SK-N-SH (cell line): ENCODE results near the gene RHPN2. TPM values are rescaled to one million over a fixed set of nuclear protein-coding genes. Genes with fewer than 3 reads are reported as not detected.

ENCODE experiments used
- CTCF ChIA-PET: fragments of 300-600, 350-600 bp; formaldehyde crosslinking; extraction: SDS; loops from one replicate; lab custom pipeline; 2021; lab: Yijun Ruan, JAX
- POLR2A ChIA-PET: fragments of 350-600 bp; sonication (Branson Sonifier 250); formaldehyde crosslinking; extraction: SDS; loops from one replicate; lab custom pipeline; 2020; ENCODE audit warnings: antibody characterized with exemption, inconsistent platforms; lab: Yijun Ruan, JAX
- DNase-seq: peaks from one replicate; pipeline ENCODE4 v3.0.0; 2012
- H2AFZ ChIP-seq: fragments of 200-600 bp; sonication (generic); 2 replicates; pipeline ENCODE4 v1.8.1; 2016; ENCODE audit warnings: antibody characterized with exemption, mild to moderate bottlenecking, low read depth
- H3F3A ChIP-seq: fragments of 200-600 bp; sonication (generic); replicated peaks from 2 replicates; pipeline ENCODE3; 2016; ENCODE audit warnings: antibody characterized with exemption, mild to moderate bottlenecking; ENCODE audit not compliant: insufficient read depth
- H3K27ac ChIP-seq, 2 experiments: fragments of 200-500 bp in 1 of 2; fragments of 200-600 bp in 1 of 2; sonication (Bioruptor generic) in 1 of 2; sonication (generic), shearing (Covaris generic) in 1 of 2; 2 replicates each; pipeline versions ENCODE4 v1.5.1 to v1.6.1; 2014 to 2016; ENCODE audit warnings: low read depth in 2 of 2, inconsistent platforms in 1 of 2, low read length in 1 of 2, mild to moderate bottlenecking in 1 of 2, mixed read lengths in 1 of 2
- H3K27me3 ChIP-seq: fragments of 200-600 bp; sonication (generic), shearing (Covaris generic); 2 replicates; pipeline ENCODE4 v1.6.1; 2016; ENCODE audit warnings: mixed run types; ENCODE audit not compliant: insufficient read depth
- H3K36me3 ChIP-seq, 2 experiments: fragments of 200-500 bp in 1 of 2; fragments of 200-600 bp in 1 of 2; sonication (Bioruptor generic) in 1 of 2; sonication (generic) in 1 of 2; replicated peaks in 1 of 2; 2 replicates each; pipeline versions ENCODE3 to v1.5.1; 2014 to 2016; ENCODE audit warnings: low read length in 1 of 2, mild to moderate bottlenecking in 1 of 2; ENCODE audit not compliant: insufficient read depth in 2 of 2, control insufficient read depth in 1 of 2
- H3K4me1 ChIP-seq, 2 experiments: fragments of 200-500 bp in 1 of 2; fragments of 200-600 bp in 1 of 2; sonication (Bioruptor generic) in 1 of 2; sonication (generic), shearing (Covaris generic) in 1 of 2; 2 replicates each; pipeline versions ENCODE4 v1.5.1 to v1.6.1; 2014 to 2016; ENCODE audit warnings: low read depth in 1 of 2, low read length in 1 of 2, mixed run types in 1 of 2; ENCODE audit not compliant: insufficient read depth in 2 of 2, control insufficient read depth in 1 of 2
- H3K4me2 ChIP-seq: fragments of 200-600 bp; sonication (generic), shearing (Covaris generic); 2 replicates; pipeline ENCODE4 v1.6.1; 2017; ENCODE audit warnings: mixed run types
- H3K4me3 ChIP-seq, 2 experiments: fragments of 200-500 bp in 1 of 2; fragments of 200-600 bp in 1 of 2; sonication (Bioruptor generic) in 1 of 2; sonication (generic), shearing (Covaris generic) in 1 of 2; 2 replicates each; pipeline versions ENCODE4 v1.5.1 to v1.8.1; 2014 to 2016; ENCODE audit warnings: low read depth in 2 of 2, inconsistent platforms in 1 of 2, low read length in 1 of 2, mild to moderate bottlenecking in 1 of 2, mixed read lengths in 1 of 2, moderate library complexity in 1 of 2
- H3K79me2 ChIP-seq: fragments of 200-600 bp; sonication (generic); 2 replicates; pipeline ENCODE4 v1.8.1; 2017; ENCODE audit warnings: mild to moderate bottlenecking; ENCODE audit not compliant: insufficient read depth
- H3K9ac ChIP-seq: fragments of 200-600 bp; sonication (generic); 2 replicates; pipeline ENCODE4 v1.6.1; 2017; ENCODE audit warnings: mixed run types
- H3K9me2 ChIP-seq: fragments of 200-600 bp; sonication (generic); 2 replicates; pipeline ENCODE4 v1.6.1; 2017; ENCODE audit warnings: mixed run types
- H3K9me3 ChIP-seq: fragments of 200-600 bp; sonication (generic); 2 replicates; pipeline ENCODE4 v1.6.1; 2017; ENCODE audit warnings: mixed run types, mild to moderate bottlenecking, moderate library complexity
- H4K20me1 ChIP-seq: fragments of 200-600 bp; sonication (generic); 2 replicates; pipeline ENCODE4 v1.6.1; 2017; ENCODE audit warnings: mild to moderate bottlenecking, mixed run types; ENCODE audit not compliant: insufficient read depth
- CHD2 ChIP-seq: fragments of 150-350 bp; IDR thresholded peaks from 2 replicates; pipeline ENCODE4 v1.6.1; 2018; ENCODE audit warnings: low read length; ENCODE audit not compliant: partially characterized antibody
- EP300 ChIP-seq, 2 experiments: IDR thresholded peaks; 2 replicates each; pipeline versions ENCODE4 v1.4.0 to v1.6.1; 2012; ENCODE audit warnings: borderline replicate concordance in 1 of 2, low read depth in 1 of 2, low read length in 1 of 2
- FOSL2 ChIP-seq: IDR thresholded peaks from 2 replicates; pipeline ENCODE4 v1.4.0; 2012; ENCODE audit warnings: low read depth, mild to moderate bottlenecking, moderate library complexity, borderline replicate concordance
- GATA2 ChIP-seq: sonication (generic); formaldehyde crosslinking; IDR thresholded peaks from 2 replicates; pipeline ENCODE4 v1.5.0; 2020; ENCODE audit warnings: mild to moderate bottlenecking, missing genetic modification reagents
- MEF2A ChIP-seq: IDR thresholded peaks from 2 replicates; pipeline ENCODE4 v1.4.0; 2012; ENCODE audit warnings: low read depth, borderline replicate concordance
- NFIC ChIP-seq: IDR thresholded peaks from 2 replicates; pipeline ENCODE4 v1.4.0; 2012; ENCODE audit warnings: borderline replicate concordance
- POLR2AphosphoS5 ChIP-seq: IDR thresholded peaks from 2 replicates; pipeline ENCODE4 v1.6.1; 2012; ENCODE audit warnings: low read depth, low read length
- SIN3A ChIP-seq: IDR thresholded peaks from 2 replicates; pipeline ENCODE4 v1.6.1; 2012; ENCODE audit warnings: low read depth, mild to moderate bottlenecking, low read length, moderate library complexity, borderline replicate concordance
- TCF12 ChIP-seq: IDR thresholded peaks from 2 replicates; pipeline ENCODE4 v1.4.0; 2012
- TEAD4 ChIP-seq: IDR thresholded peaks from 2 replicates; pipeline ENCODE4 v1.4.0; 2012; ENCODE audit warnings: mild to moderate bottlenecking, borderline replicate concordance; ENCODE audit not compliant: insufficient read depth
- WGBS: methylation state at CpG from one replicate; pipeline ENCODE4 v1.1.6; 2017; ENCODE audit warnings: low lambda C conversion rate; 5-methylcytosine and 5-hydroxymethylcytosine counted together
- polyA plus RNA-seq, 3 experiments: library from polyadenylated mRNA; depleted of rRNA; stranded (reverse); fragments of >200 nt; gene quantifications; 2 replicates each; pipeline ENCODE4 v1.2.3, GENCODE V29; 2012
- TF ChIP-seq, protein P1 (sequence below): IDR thresholded peaks from 2 replicates; pipeline ENCODE4 v1.4.0; 2012; ENCODE audit warnings: low read depth
- TF ChIP-seq, protein P2 (sequence below): IDR thresholded peaks from 2 replicates; pipeline ENCODE4 v1.4.0; 2012; ENCODE audit warnings: low read depth, borderline replicate concordance
- TF ChIP-seq, protein P3 (sequence below): fragments of 150-350 bp; IDR thresholded peaks from 2 replicates; pipeline ENCODE4 v1.6.1; 2017; ENCODE audit warnings: antibody characterized with exemption, low read length, low read depth, borderline replicate concordance
- TF ChIP-seq, protein P4 (sequence below): IDR thresholded peaks from 2 replicates; pipeline ENCODE4; 2012

The RHPN2 gene
- polyA plus RNA-seq, 1 of the 3 experiments (the other 2 are of a cell fraction) = 7.0 TPM

DNA sequence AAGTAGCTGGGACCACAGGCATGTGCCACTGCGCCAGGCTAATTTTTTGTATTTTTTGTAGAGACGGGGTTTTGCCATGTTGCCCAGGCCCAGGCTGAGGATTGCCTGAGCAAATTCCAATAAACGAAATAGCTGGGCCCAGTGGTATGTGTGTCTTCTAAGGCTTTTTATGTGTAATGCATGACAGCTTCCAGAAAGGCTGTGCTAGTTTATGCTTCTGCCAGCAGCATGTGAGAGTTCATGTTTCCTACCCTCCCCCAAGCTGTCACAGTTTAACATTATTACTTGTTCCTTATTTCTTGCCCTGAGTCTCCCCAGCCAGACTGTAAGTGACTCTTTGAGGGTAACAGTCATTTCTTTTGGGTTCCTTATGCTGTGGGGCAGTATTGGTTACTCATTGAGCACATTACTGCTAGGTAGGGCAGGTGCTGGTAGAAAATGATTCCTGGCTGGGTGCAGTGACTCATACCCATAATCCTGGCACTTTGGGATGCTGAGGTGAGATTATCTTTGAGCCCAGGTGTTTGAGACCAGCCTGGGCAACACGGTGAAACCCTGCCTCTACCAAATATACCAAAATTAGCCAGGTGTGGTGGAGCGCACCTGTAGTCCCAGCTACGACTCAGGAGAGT is 29.9 kb upstream of the RHPN2 start:
- Histone ChIP-seq H3K4me1 (peaks cover 0 to 4% of the 10 kb centered on the region in 2 experiments; a peak in 1 of 4 replicates), H3K9ac (no peak overlapping the region), H3K4me3 (no peak overlapping the region), H3F3A (no peaks in the 10 kb centered on the region), H3K27me3 (no peaks in the 10 kb centered on the region), H2AFZ (no peak overlapping the region), H3K27ac (no peak overlapping the region), H3K79me2 (no peaks in the 10 kb centered on the region), H3K9me2 (no peaks in the 10 kb centered on the region), H3K36me3 (peaks cover 8 to 42% of the 10 kb centered on the region in 2 experiments), H3K4me2 (no peak overlapping the region), H3K9me3 (no peaks in the 10 kb centered on the region), H4K20me1 (no peaks in the 10 kb centered on the region)
- ChIA-PET CTCF (no interaction called here), POLR2A (no interaction called here)
- 92% methylated on average over 6 of the region's 6 CpGs for WGBS
- DNase-seq = no peak
- TF ChIP-seq, protein P1, sequence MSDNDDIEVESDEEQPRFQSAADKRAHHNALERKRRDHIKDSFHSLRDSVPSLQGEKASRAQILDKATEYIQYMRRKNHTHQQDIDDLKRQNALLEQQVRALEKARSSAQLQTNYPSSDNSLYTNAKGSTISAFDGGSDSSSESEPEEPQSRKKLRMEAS = no peak
- TF ChIP-seq MEF2A = no peak
- TF ChIP-seq GATA2 (CRISPR knock-in tag) = no peak
- TF ChIP-seq SIN3A = no peak
- no peak for TF ChIP-seq TCF12
- TF ChIP-seq FOSL2 = no peak
- TF ChIP-seq, protein P2, sequence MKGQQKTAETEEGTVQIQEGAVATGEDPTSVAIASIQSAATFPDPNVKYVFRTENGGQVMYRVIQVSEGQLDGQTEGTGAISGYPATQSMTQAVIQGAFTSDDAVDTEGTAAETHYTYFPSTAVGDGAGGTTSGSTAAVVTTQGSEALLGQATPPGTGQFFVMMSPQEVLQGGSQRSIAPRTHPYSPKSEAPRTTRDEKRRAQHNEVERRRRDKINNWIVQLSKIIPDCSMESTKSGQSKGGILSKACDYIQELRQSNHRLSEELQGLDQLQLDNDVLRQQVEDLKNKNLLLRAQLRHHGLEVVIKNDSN = no peak
- no peak for TF ChIP-seq POLR2AphosphoS5
- TF ChIP-seq, protein P3, sequence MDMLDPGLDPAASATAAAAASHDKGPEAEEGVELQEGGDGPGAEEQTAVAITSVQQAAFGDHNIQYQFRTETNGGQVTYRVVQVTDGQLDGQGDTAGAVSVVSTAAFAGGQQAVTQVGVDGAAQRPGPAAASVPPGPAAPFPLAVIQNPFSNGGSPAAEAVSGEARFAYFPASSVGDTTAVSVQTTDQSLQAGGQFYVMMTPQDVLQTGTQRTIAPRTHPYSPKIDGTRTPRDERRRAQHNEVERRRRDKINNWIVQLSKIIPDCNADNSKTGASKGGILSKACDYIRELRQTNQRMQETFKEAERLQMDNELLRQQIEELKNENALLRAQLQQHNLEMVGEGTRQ = no peak
- TF ChIP-seq, all 33 proteins: peak for 0

DNA sequence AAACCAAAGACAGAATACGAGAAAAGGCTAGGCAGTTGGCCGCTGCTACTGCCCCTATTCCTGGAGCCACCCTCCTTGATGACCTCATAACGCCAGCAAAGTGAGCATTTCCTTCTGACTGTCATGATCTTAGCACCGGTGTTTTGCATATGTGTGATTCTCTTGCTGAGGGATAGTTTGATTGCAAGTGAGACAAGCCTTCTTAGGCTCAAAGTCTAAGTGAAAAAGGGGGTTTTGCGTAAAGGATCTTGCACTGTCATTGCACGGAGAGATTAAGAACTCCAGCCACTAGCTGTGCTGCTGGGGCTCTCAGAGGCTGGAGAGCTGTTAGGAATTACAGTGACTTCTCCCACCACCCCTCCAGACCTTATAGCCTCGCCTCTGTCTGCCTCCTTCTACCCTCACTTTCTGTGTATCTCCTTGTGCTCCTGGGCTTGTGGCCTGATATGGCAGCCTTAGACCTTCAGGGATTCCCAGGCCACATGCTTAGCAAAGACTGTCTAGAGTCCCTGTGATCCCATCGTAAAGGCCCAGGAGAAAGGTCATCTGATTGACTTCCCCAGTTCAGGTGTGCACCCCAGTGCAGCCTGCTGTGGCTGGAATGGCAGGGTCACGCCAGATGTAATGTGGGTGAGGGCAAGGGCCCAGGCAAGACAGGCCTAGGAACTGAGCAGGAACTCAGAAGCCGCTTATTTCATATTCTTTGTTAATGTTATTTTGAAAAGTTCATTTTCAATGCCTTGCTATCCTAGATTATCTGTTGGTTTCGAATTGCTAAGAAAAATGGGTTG is 28.9 kb upstream of the RHPN2 start:
- no peak for DNase-seq
- no peaks in the 10 kb centered on the region for H3F3A ChIP-seq
- ChIA-PET CTCF (no interaction called here), POLR2A (no interaction called here)
- H2AFZ ChIP-seq = no peak overlapping the region
- H3K79me2 ChIP-seq = no peaks in the 10 kb centered on the region
- TF ChIP-seq TEAD4 (no peak), CHD2 (no peak), EP300 (IDR thresholded peaks at IDR 0.05; ENCODE audit: borderline replicate concordance in 1 of 2, low read depth in 1 of 2, low read length in 1 of 2) (no peak), NFIC (no peak)
- TF ChIP-seq, protein P4, sequence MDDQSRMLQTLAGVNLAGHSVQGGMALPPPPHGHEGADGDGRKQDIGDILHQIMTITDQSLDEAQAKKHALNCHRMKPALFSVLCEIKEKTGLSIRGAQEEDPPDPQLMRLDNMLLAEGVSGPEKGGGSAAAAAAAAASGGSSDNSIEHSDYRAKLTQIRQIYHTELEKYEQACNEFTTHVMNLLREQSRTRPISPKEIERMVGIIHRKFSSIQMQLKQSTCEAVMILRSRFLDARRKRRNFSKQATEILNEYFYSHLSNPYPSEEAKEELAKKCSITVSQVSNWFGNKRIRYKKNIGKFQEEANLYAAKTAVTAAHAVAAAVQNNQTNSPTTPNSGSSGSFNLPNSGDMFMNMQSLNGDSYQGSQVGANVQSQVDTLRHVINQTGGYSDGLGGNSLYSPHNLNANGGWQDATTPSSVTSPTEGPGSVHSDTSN = no peak
- TF ChIP-seq, all 33 proteins: peak for 0
- H3K4me2 ChIP-seq = no peak overlapping the region
- H3K9ac ChIP-seq = no peak overlapping the region
- WGBS = 86% methylated on average over 11 of the region's 11 CpGs
- H3K9me3 ChIP-seq = no peaks in the 10 kb centered on the region
- peaks cover 0 to 4% of the 10 kb centered on the region in 2 experiments; a peak in 1 of 4 replicates for H3K4me1 ChIP-seq
- H3K9me2 ChIP-seq = no peaks in the 10 kb centered on the region
- H3K4me3 ChIP-seq = no peak overlapping the region
- H3K36me3 ChIP-seq = peaks cover 16 to 45% of the 10 kb centered on the region in 2 experiments
- H3K27me3 ChIP-seq = no peaks in the 10 kb centered on the region
- no peak overlapping the region for H3K27ac ChIP-seq
- H4K20me1 ChIP-seq = no peaks in the 10 kb centered on the region
